Lower leg skin (tissue), 3 donors: Measurements from ENCODE around the gene BANF2.

ENCODE experiments used
- CTCF ChIP-seq, 3 donors: fragments of 450-650 bp; IDR thresholded peaks; one replicate each; pipeline ENCODE4 v1.5.1; 2016; ENCODE audit warnings: antibody characterized with exemption in 3 of 3, mild to moderate bottlenecking in 3 of 3, moderate library complexity in 2 of 3
- POLR2A ChIP-seq, 2 donors: fragments of 450-650 bp; IDR thresholded peaks; one replicate each; pipeline ENCODE4 v1.6.1; 2016 to 2017; ENCODE audit warnings: antibody characterized with exemption in 2 of 2, mild to moderate bottlenecking in 1 of 2, moderate library complexity in 1 of 2

- TF ChIP-seq POLR2A (IDR thresholded peaks at IDR 0.05) (no peak), CTCF (IDR thresholded peaks at IDR 0.05) (no peak)
These were observed 48.5 kb upstream of the BANF2 start for GRCh38 chr20:17651129-17651759.
